Suprapubic skin (tissue), 4 donors: ENCODE results near the gene LIPI.

ENCODE experiments used
- CTCF ChIP-seq, 2 donors: fragments of 200-600 bp in 1 of 2; fragments of 450-650 bp in 1 of 2; sonication (generic) in 1 of 2; IDR thresholded peaks; one replicate each; pipeline ENCODE4 v1.5.1; 2016 to 2019; ENCODE audit warnings: antibody characterized with exemption in 2 of 2, mild to moderate bottlenecking in 1 of 2, moderate library complexity in 1 of 2
- POLR2A ChIP-seq, 2 donors: fragments of 450-650 bp; IDR thresholded peaks; one replicate each; pipeline ENCODE4 v1.6.1; 2017; ENCODE audit warnings: antibody characterized with exemption in 2 of 2, mild to moderate bottlenecking in 2 of 2, moderate library complexity in 2 of 2
- POLR2AphosphoS5 ChIP-seq, 3 donors: sonication (generic); formaldehyde crosslinking; IDR thresholded peaks; one replicate each; pipeline ENCODE4 v1.6.1; 2017; ENCODE audit warnings: antibody characterized with exemption in 3 of 3

- TF ChIP-seq CTCF (IDR thresholded peaks at IDR 0.05) = no peak
- no peak for TF ChIP-seq POLR2AphosphoS5 (IDR thresholded peaks at IDR 0.05)
- no peak for TF ChIP-seq POLR2A (IDR thresholded peaks at IDR 0.05)
These were observed 30.5 kb upstream of the LIPI start for GRCh38 chr21:14241297-14241696.
